ENCODE measurements around the gene CDC25B. TPM values are rescaled to one million over a fixed set of nuclear protein-coding genes. Genes with fewer than 3 reads are reported as not detected.

The CDC25B gene
- total and polyA plus RNA-seq, 2 of the 13 experiments (the other 11 are each of a cell fraction or from before 2014, with no cell fraction given), result 14.5 to 19.4 TPM

- TF ChIP-seq ATF2 (CRISPR knock-in tag; IDR thresholded peaks at IDR 0.05), result no peak
- TF ChIP-seq ZNF263 (CRISPR knock-in tag; IDR thresholded peaks at IDR 0.05), result no peak
- no peak for TF ChIP-seq DR1 (CRISPR knock-in tag; IDR thresholded peaks at IDR 0.05)
- TF ChIP-seq ATF4 (CRISPR knock-in tag; IDR thresholded peaks at IDR 0.05), result no peak
- no peak for TF ChIP-seq ZNF652 (CRISPR knock-in tag; IDR thresholded peaks at IDR 0.05; ENCODE audit: borderline replicate concordance, low read depth)
- TF ChIP-seq NFAT5 (CRISPR knock-in tag; IDR thresholded peaks at IDR 0.05), result no peak
These were observed 7.2 kb downstream of the CDC25B start (continued) for GRCh38 chr20:3803289-3803688.

All from HepG2 (cell line).